Measurements from ENCODE around the gene TAAR5. TPM values are rescaled to one million over a fixed set of nuclear protein-coding genes. Genes with fewer than 3 reads are reported as not detected.
"Not testable (repeated sequence)": the region's sequence is repeated elsewhere in the genome, so short reads cannot be mapped to it uniquely, and the experiment has no call there.

The TAAR5 gene
- total RNA-seq, 2 experiments from 2014 or later: not detected

DNA sequence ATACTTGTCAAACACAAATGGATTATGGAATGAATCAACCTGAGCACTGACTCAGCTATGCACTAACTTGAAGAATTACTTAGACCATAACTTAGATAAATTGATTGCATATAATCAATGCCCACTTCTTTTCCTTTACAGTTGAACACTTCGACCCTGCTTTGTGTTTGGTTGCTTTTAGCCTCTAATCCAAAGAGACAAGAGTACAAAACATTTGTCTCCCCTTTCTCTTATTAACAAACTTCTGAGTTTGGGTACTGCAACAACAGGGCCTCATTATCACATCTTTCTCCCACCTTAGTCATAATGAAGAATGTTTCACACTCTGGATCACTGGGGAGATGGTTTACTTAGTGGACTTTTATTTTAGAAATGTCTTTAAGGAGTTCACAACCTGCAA lies 22.0 kb downstream of the TAAR5 start:
- CTCF ChIA-PET: no interaction called here
- H3K9me3 Mint-ChIP-seq: no peaks in the 10 kb centered on the region
- no peaks in the 10 kb centered on the region for H3K36me3 Mint-ChIP-seq (ENCODE audit: low read depth)
- H3K27me3 Mint-ChIP-seq (ENCODE audit: low read depth): peaks cover 29% of the 10 kb centered on the region
- no peak overlapping the region for H3K27ac Mint-ChIP-seq
- H3K4me3 Mint-ChIP-seq: no peak overlapping the region
- no peaks in the 10 kb centered on the region for H3K4me1 Mint-ChIP-seq (ENCODE audit: low read depth)
- intact Hi-C loops (cut with micrococcal nuclease): no loop called here
- DNase-seq: no peak

DNA sequence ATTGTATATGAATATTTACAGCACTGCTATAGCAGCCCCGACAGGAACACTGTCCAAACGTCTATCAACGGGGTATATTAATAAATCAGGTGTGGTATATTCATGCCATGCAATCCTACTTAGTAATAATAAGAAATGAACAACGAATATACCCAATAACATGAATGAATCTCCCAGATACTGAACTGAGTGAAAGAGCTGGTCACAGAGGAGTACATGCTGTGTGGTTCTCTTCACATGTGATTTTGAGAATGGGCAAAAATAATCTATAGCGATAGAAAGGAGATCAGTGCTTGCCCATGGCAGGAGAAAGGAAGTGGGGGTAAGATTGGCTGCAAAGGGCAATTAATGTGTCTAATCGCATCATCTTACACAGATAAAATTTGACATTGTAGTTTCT lies 23.1 kb downstream of the TAAR5 start:
- intact Hi-C loops (cut with micrococcal nuclease): no loop called here
- no peak overlapping the region for H3K4me3 Mint-ChIP-seq
- H3K36me3 Mint-ChIP-seq (ENCODE audit: low read depth): no peaks in the 10 kb centered on the region
- peaks cover 27% of the 10 kb centered on the region for H3K27me3 Mint-ChIP-seq (ENCODE audit: low read depth)
- H3K27ac Mint-ChIP-seq: no peak overlapping the region
- CTCF ChIA-PET: no interaction called here
- H3K4me1 Mint-ChIP-seq (ENCODE audit: low read depth): no peaks in the 10 kb centered on the region
- no peaks in the 10 kb centered on the region for H3K9me3 Mint-ChIP-seq
- no peak for DNase-seq

DNA sequence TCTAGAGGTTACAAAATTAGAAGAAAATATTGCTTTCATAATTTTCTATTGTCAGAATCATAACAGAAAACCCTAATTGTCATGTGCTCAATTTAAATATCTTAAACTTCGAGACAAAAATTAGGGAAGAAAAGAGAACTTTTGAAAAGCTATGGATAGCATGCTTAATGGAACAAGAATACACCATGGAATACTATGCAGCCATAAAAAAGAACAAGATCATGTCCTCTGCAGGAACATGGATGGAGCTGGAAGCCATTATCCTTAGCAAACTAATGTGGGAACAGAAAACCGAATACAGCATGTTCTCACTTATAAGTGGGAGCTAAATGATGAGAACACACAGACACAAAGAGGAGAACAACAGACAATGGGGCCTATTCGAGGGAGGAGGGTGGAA lies 29.5 kb downstream of the TAAR5 start:
- H3K9me3 Mint-ChIP-seq; CTCF ChIA-PET; DNase-seq; H3K36me3 Mint-ChIP-seq (ENCODE audit: low read depth); H3K4me3 Mint-ChIP-seq; intact Hi-C loops (cut with micrococcal nuclease); H3K4me1 Mint-ChIP-seq (ENCODE audit: low read depth); H3K27ac Mint-ChIP-seq: not testable (repeated sequence)
- H3K27me3 Mint-ChIP-seq (ENCODE audit: low read depth): peaks cover 23% of the 10 kb centered on the region

DNA sequence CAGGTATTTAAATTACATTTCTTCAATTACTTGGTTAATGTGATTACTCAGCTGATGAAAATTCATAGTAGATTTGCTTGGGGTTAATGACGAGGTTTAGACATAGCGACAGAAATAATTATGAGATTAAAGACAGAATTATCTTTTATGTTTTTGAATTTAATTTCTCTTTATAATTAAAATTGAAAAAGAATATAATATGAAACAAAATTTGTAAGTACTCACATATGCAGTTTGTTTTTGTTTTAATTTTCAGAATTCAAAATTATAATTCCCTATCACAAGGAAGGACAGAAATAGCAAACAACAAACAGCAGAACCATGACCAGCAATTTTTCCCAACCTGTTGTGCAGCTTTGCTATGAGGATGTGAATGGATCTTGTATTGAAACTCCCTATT lies 37.2 kb downstream of the TAAR5 start, which contains the start of gene TAAR8:
Gene TAAR8 (plus strand): TSS at position 301 of the 400 bp plus-strand sequence. CDS start 21 bp downstream, at position 322.
- no peaks in the 10 kb centered on the region for H3K36me3 Mint-ChIP-seq (ENCODE audit: low read depth)
- peaks cover 18% of the 10 kb centered on the region for H3K27me3 Mint-ChIP-seq (ENCODE audit: low read depth)
- H3K4me1 Mint-ChIP-seq (ENCODE audit: low read depth): no peaks in the 10 kb centered on the region
- CTCF ChIA-PET: no interaction called here
- intact Hi-C loops (cut with micrococcal nuclease): no loop called here
- H3K4me3 Mint-ChIP-seq: no peak within 1 kb of the TSS
- no peaks in the 10 kb centered on the region for H3K9me3 Mint-ChIP-seq
- no peak within 1 kb of the TSS for H3K27ac Mint-ChIP-seq
- DNase-seq: no peak

DNA sequence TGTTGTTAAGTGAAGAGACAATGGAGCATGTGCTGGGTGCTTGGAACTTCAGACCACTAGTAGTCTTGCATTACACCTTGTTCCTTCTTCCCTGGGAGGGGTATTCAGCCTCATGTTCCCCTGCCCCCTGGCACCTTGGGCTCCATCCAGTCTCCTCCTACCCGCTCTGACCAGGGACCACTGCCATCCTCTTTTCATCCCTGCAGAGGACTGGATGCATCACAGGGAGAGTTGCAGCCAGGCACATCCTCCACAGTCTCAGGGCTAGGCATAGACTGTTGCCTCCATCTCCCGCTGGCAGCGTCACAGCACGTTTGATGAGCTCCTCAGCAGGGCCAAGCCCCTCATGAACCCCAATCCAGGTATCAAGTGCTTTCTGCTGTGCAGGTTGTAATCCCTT lies 38.3 kb downstream of the TAAR5 start:
- DNase-seq: no peak
- H3K9me3 Mint-ChIP-seq: no peaks in the 10 kb centered on the region
- H3K27ac Mint-ChIP-seq: no peak overlapping the region
- H3K4me1 Mint-ChIP-seq (ENCODE audit: low read depth): no peaks in the 10 kb centered on the region
- no peaks in the 10 kb centered on the region for H3K36me3 Mint-ChIP-seq (ENCODE audit: low read depth)
- H3K27me3 Mint-ChIP-seq (ENCODE audit: low read depth): peaks cover 12% of the 10 kb centered on the region
- intact Hi-C loops (cut with micrococcal nuclease): no loop called here
- H3K4me3 Mint-ChIP-seq: no peak overlapping the region
- CTCF ChIA-PET: interaction anchor here (1.0 kb wide), 1 partner anchor 11 kb away, joined by 3 read pairs; no protein-coding TSS in a partner anchor

DNA sequence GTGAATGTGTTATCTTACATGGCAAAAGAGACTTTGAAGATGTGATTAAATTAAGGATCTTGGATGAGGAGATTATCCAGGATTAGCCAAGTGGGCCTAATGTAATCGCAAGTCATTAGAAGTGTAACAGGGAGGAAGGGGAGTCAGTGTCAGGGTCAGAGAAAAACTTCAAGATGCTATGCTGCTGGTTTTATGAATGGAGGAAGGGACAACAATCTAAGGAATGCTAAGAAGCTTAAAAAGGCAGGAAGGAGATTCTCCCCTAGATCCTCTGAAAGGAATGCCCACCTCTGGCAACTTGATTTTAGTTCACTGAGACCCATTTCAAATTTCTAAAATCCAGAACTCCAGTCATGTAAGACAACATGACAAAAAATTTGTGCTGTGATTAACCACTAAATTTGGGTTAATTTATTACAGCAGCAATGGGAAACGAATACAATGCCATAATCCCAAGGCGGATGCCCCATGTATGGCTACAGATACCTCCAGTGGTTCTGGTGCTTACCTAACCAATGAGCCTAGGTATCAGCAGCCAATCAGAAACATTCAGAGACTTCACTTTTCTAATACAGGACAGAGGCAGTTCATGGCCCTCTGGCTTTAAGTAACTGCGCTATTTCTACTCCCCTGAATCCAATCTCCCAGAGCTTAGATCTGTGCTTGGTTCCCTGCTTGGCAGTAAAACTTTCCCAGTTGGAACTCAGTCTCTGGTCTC lies 40.6 kb downstream of the TAAR5 start:
- no peaks in the 10 kb centered on the region for H3K4me1 Mint-ChIP-seq (ENCODE audit: low read depth)
- CTCF ChIA-PET: interaction anchor here (0.6 kb wide), 1 partner anchor 24 kb away, joined by 3 read pairs; no protein-coding TSS in a partner anchor
- H3K27ac Mint-ChIP-seq: no peak overlapping the region
- intact Hi-C loops (cut with micrococcal nuclease): no loop called here
- no peak overlapping the region for H3K4me3 Mint-ChIP-seq
- no peaks in the 10 kb centered on the region for H3K9me3 Mint-ChIP-seq
- no peaks in the 10 kb centered on the region for H3K36me3 Mint-ChIP-seq (ENCODE audit: low read depth)
- peaks cover 12% of the 10 kb centered on the region for H3K27me3 Mint-ChIP-seq (ENCODE audit: low read depth)
- DNase-seq: no peak

DNA sequence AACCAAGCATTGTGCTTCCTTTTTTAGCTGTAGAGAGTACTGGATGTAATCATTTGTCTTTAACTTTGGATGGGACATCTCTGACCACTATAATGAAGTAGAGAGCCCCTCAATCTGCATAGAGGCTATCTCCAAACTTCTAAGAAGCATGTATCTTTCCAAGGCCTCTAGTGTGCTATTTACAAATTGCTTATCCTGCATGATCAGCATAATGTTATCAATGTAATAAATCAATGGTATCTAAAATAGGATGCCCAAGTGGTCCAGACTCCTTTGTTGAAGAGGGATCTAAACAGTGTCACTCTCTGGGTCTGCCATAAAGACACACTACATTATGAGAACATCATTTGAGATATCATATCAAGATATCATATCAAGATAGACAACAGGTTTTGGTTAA lies 44.7 kb downstream of the TAAR5 start:
- Mint-ChIP-seq H3K27me3 (ENCODE audit: low read depth) (peaks cover 20% of the 10 kb centered on the region), H3K36me3 (ENCODE audit: low read depth) (no peaks in the 10 kb centered on the region), H3K9me3 (no peaks in the 10 kb centered on the region), H3K4me1 (ENCODE audit: low read depth) (no peaks in the 10 kb centered on the region), H3K4me3 (no peak overlapping the region), H3K27ac (no peak overlapping the region)
- DNase-seq: no peak
- intact Hi-C loops (cut with micrococcal nuclease): loop anchor here (5.0 kb wide), 1 partner anchor 497 kb away; no protein-coding TSS in a partner anchor
- CTCF ChIA-PET: no interaction called here

Other genes starting within 250 kb of the TAAR5 start
- gene MOXD1, start 188.3 kb downstream of the TAAR5 start, total RNA-seq: not detected
- 10 to 100 TPM; 11.3 to 11.7 TPM for gene STX7, start 76.6 kb downstream of the TAAR5 start, total RNA-seq
- gene TAAR9, start 51.5 kb downstream of the TAAR5 start, total RNA-seq: not detected
- not detected for gene TAAR8, start 37.1 kb downstream of the TAAR5 start, total RNA-seq
- gene TAAR6, start 19.4 kb downstream of the TAAR5 start, total RNA-seq: not detected
- gene TAAR2, start 34.5 kb upstream of the TAAR5 start, total RNA-seq: not detected
- not detected for gene TAAR1, start 69.4 kb upstream of the TAAR5 start, total RNA-seq
- not detected for gene VNN1, start 124.3 kb upstream of the TAAR5 start, total RNA-seq
- 1 to 10 TPM; 7.3 to 7.8 TPM for gene VNN2, start 168.2 kb upstream of the TAAR5 start, total RNA-seq
- gene SLC18B1, start 208.9 kb upstream of the TAAR5 start, total RNA-seq: 1 to 10 TPM; 5.1 to 6.1 TPM
- 1,000 to 10,000 TPM; 2,152 to 2,208 TPM for gene RPS12, start 224.8 kb upstream of the TAAR5 start, total RNA-seq

Measured in activated naive CD4-positive, alpha-beta T cell treated with anti-CD3 and anti-CD28 coated beads for 36 hours (primary cell).